GM23338 (cell line): ENCODE data around the gene CTU2. TPM values are rescaled to one million over a fixed set of nuclear protein-coding genes. Genes with fewer than 3 reads are reported as not detected.

ENCODE experiments used
- CREB1 ChIP-seq: fragments of 250-450 bp; sonication (Bioruptor Pico); IDR thresholded peaks from 2 replicates; pipeline ENCODE4 v1.5.0; 2020; ENCODE audit warnings: low read depth, mild to moderate bottlenecking, moderate library complexity
- EZH2 ChIP-seq: fragments of 200-600 bp; sonication (generic); IDR thresholded peaks from one replicate; pipeline ENCODE4 v1.8.0; 2017; ENCODE audit warnings: antibody characterized with exemption, mild to moderate bottlenecking, low read depth; ENCODE audit not compliant: unreplicated experiment
- POLR2AphosphoS5 ChIP-seq: IDR thresholded peaks from 2 replicates; pipeline ENCODE4 v1.6.1; 2016; ENCODE audit warnings: antibody characterized with exemption, low read depth
- STAT1 ChIP-seq: IDR thresholded peaks from one replicate; pipeline ENCODE4 v1.6.1; 2016; ENCODE audit warnings: antibody characterized with exemption; ENCODE audit not compliant: unreplicated experiment
- ZNF331 ChIP-seq: fragments of 250-450 bp; sonication (Bioruptor Pico); IDR thresholded peaks from 2 replicates; pipeline ENCODE4 v1.5.0; 2020; ENCODE audit warnings: low read depth, mild to moderate bottlenecking, moderate library complexity
- polyA plus RNA-seq: library from polyadenylated mRNA; unstranded; fragments of >200 nt; fragmentation: Nextera tagmentation; extraction: Ambion mirVana; gene quantifications from 2 replicates; pipeline ENCODE4 v1.2.1, GENCODE V29; 2016
- total RNA-seq: library from RNA; depleted of rRNA; stranded (reverse); fragments of >200 nt; shearing (Covaris generic); gene quantifications from 2 replicates; pipeline ENCODE4 v1.2.3, GENCODE V29; 2014
- TF ChIP-seq, protein P1 (sequence below): fragments of 250-450 bp; sonication (Bioruptor Pico); IDR thresholded peaks from 2 replicates; pipeline ENCODE4 v1.5.0; 2020; ENCODE audit warnings: mild to moderate bottlenecking, moderate library complexity
- TF ChIP-seq, protein P2 (sequence below): IDR thresholded peaks from one replicate; pipeline ENCODE4 v1.6.1; 2018; ENCODE audit warnings: antibody characterized with exemption; ENCODE audit not compliant: unreplicated experiment
- TF ChIP-seq, protein P3 (sequence below): IDR thresholded peaks from 2 replicates; pipeline ENCODE4 v1.6.1; 2016; ENCODE audit warnings: antibody characterized with exemption

The CTU2 gene
- total and polyA plus RNA-seq, 2 experiments from 2014 or later, result 22.3 to 25.7 TPM

DNA sequence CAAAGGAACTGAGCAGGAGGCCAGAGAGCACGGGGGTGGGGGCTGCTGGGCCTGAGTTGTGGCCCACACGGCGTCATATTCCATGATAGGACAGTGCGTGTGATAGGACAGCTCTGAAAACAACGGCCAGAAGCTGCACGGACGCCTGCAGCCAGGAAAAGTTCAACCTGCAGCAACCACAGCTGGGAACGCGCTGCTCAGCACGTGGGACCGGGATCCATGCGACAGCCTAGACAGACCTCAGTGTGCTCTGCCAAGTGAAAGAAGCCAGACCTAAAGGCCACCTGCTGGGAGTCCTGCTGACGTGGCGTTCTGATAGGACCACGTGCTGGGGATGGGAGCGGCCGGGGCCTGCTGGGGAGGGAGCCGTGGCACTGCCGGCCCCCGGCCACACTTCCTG is 21.6 kb downstream of the CTU2 start (continued):
- TF ChIP-seq, protein P1, sequence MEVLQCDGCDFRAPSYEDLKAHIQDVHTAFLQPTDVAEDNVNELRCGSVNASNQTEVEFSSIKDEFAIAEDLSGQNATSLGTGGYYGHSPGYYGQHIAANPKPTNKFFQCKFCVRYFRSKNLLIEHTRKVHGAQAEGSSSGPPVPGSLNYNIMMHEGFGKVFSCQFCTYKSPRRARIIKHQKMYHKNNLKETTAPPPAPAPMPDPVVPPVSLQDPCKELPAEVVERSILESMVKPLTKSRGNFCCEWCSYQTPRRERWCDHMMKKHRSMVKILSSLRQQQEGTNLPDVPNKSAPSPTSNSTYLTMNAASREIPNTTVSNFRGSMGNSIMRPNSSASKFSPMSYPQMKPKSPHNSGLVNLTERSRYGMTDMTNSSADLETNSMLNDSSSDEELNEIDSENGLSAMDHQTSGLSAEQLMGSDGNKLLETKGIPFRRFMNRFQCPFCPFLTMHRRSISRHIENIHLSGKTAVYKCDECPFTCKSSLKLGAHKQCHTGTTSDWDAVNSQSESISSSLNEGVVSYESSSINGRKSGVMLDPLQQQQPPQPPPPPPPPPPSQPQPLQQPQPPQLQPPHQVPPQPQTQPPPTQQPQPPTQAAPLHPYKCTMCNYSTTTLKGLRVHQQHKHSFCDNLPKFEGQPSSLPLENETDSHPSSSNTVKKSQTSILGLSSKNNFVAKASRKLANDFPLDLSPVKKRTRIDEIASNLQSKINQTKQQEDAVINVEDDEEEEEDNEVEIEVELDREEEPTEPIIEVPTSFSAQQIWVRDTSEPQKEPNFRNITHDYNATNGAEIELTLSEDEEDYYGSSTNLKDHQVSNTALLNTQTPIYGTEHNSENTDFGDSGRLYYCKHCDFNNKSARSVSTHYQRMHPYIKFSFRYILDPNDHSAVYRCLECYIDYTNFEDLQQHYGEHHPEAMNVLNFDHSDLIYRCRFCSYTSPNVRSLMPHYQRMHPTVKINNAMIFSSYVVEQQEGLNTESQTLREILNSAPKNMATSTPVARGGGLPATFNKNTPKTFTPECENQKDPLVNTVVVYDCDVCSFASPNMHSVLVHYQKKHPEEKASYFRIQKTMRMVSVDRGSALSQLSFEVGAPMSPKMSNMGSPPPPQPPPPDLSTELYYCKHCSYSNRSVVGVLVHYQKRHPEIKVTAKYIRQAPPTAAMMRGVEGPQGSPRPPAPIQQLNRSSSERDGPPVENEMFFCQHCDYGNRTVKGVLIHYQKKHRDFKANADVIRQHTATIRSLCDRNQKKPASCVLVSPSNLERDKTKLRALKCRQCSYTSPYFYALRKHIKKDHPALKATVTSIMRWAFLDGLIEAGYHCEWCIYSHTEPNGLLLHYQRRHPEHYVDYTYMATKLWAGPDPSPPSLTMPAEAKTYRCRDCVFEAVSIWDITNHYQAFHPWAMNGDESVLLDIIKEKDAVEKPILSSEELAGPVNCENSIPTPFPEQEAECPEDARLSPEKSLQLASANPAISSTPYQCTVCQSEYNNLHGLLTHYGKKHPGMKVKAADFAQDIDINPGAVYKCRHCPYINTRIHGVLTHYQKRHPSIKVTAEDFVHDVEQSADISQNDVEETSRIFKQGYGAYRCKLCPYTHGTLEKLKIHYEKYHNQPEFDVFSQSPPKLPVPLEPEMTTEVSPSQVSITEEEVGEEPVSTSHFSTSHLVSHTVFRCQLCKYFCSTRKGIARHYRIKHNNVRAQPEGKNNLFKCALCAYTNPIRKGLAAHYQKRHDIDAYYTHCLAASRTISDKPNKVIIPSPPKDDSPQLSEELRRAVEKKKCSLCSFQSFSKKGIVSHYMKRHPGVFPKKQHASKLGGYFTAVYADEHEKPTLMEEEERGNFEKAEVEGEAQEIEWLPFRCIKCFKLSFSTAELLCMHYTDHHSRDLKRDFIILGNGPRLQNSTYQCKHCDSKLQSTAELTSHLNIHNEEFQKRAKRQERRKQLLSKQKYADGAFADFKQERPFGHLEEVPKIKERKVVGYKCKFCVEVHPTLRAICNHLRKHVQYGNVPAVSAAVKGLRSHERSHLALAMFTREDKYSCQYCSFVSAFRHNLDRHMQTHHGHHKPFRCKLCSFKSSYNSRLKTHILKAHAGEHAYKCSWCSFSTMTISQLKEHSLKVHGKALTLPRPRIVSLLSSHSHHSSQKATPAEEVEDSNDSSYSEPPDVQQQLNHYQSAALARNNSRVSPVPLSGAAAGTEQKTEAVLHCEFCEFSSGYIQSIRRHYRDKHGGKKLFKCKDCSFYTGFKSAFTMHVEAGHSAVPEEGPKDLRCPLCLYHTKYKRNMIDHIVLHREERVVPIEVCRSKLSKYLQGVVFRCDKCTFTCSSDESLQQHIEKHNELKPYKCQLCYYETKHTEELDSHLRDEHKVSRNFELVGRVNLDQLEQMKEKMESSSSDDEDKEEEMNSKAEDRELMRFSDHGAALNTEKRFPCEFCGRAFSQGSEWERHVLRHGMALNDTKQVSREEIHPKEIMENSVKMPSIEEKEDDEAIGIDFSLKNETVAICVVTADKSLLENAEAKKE (CRISPR knock-in tag), result no peak
- no peak for TF ChIP-seq POLR2AphosphoS5
- TF ChIP-seq, protein P2, sequence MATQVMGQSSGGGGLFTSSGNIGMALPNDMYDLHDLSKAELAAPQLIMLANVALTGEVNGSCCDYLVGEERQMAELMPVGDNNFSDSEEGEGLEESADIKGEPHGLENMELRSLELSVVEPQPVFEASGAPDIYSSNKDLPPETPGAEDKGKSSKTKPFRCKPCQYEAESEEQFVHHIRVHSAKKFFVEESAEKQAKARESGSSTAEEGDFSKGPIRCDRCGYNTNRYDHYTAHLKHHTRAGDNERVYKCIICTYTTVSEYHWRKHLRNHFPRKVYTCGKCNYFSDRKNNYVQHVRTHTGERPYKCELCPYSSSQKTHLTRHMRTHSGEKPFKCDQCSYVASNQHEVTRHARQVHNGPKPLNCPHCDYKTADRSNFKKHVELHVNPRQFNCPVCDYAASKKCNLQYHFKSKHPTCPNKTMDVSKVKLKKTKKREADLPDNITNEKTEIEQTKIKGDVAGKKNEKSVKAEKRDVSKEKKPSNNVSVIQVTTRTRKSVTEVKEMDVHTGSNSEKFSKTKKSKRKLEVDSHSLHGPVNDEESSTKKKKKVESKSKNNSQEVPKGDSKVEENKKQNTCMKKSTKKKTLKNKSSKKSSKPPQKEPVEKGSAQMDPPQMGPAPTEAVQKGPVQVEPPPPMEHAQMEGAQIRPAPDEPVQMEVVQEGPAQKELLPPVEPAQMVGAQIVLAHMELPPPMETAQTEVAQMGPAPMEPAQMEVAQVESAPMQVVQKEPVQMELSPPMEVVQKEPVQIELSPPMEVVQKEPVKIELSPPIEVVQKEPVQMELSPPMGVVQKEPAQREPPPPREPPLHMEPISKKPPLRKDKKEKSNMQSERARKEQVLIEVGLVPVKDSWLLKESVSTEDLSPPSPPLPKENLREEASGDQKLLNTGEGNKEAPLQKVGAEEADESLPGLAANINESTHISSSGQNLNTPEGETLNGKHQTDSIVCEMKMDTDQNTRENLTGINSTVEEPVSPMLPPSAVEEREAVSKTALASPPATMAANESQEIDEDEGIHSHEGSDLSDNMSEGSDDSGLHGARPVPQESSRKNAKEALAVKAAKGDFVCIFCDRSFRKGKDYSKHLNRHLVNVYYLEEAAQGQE, result no peak
- TF ChIP-seq EZH2, result no peak
- TF ChIP-seq ZNF331 (CRISPR knock-in tag), result no peak
- no peak for TF ChIP-seq STAT1
- TF ChIP-seq, protein P3, sequence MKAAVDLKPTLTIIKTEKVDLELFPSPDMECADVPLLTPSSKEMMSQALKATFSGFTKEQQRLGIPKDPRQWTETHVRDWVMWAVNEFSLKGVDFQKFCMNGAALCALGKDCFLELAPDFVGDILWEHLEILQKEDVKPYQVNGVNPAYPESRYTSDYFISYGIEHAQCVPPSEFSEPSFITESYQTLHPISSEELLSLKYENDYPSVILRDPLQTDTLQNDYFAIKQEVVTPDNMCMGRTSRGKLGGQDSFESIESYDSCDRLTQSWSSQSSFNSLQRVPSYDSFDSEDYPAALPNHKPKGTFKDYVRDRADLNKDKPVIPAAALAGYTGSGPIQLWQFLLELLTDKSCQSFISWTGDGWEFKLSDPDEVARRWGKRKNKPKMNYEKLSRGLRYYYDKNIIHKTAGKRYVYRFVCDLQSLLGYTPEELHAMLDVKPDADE, result no peak
- no peak for TF ChIP-seq CREB1
